Heart right ventricle (tissue), 16 donors: ENCODE measurements around the gene CIP2A. TPM values are rescaled to one million over a fixed set of nuclear protein-coding genes. Genes with fewer than 3 reads are reported as not detected.

Experiments used
- ATAC-seq, 8 donors: fragments of 200-7000 bp; cut with Tn5 transposase; one replicate each; pipeline ENCODE4 v1.9.1; 2020; ENCODE audit warnings: mild to moderate bottlenecking in 8 of 8, moderate library complexity in 8 of 8, moderate number of reproducible peaks in 1 of 8
- DNase-seq, 2 donors: peaks; one replicate each; pipeline ENCODE4 v3.0.0-alpha.2; 2020
- H3K27ac ChIP-seq, 10 donors: fragments of 200-600 bp; sonication (generic) in 2 of 10; one replicate each; pipeline versions ENCODE4 v1.5.0 to v1.8.0; 2020 to 2022; ENCODE audit warnings: mild to moderate bottlenecking in 3 of 10
- H3K27me3 ChIP-seq, 7 donors: fragments of 200-600 bp; one replicate each; pipeline ENCODE4 v1.8.0; 2021 to 2022; ENCODE audit warnings: mild to moderate bottlenecking in 2 of 7
- H3K36me3 ChIP-seq, 9 donors: fragments of 200-600 bp; sonication (generic) in 1 of 9; one replicate each; pipeline versions ENCODE4 v1.5.0 to v1.8.0; 2020 to 2022; ENCODE audit warnings: mild to moderate bottlenecking in 2 of 9
- H3K4me1 ChIP-seq, 9 donors: fragments of 200-600 bp; sonication (generic) in 1 of 9; one replicate each; pipeline versions ENCODE4 v1.5.0 to v1.8.0; 2020 to 2022; ENCODE audit warnings: mild to moderate bottlenecking in 4 of 9
- H3K4me3 ChIP-seq, 10 donors: fragments of 200-600 bp; sonication (generic) in 2 of 10; one replicate each; pipeline versions ENCODE4 v1.5.0 to v1.8.0; 2020 to 2022; ENCODE audit warnings: mild to moderate bottlenecking in 7 of 10, moderate library complexity in 2 of 10
- H3K9me3 ChIP-seq, 11 donors: fragments of 200-600 bp in 10 of 11; sonication (generic) in 2 of 11; one replicate each; pipeline versions ENCODE4 v1.5.0 to v1.8.0; 2013 to 2022; ENCODE audit warnings: mild to moderate bottlenecking in 2 of 11, control low read depth in 1 of 11, moderate library complexity in 1 of 11
- CTCF ChIP-seq, 9 donors: fragments of 200-600 bp; sonication (generic) in 2 of 9; IDR thresholded peaks; one replicate each; pipeline versions ENCODE4 v1.5.0 to v1.8.0; 2021 to 2022; ENCODE audit warnings: antibody characterized with exemption in 9 of 9, mild to moderate bottlenecking in 5 of 9, moderate library complexity in 1 of 9
- WGBS, 2 donors: extraction: QIAGEN DNeasy Blood & Tissue Kit; methylation state at CpG; one replicate each; pipeline ENCODE4 v1.1.7; 2013; ENCODE audit warnings: inconsistent platforms in 1 of 2; 5-methylcytosine and 5-hydroxymethylcytosine counted together
- intact Hi-C, 10 donors: fragments of 100-400 bp; cut with DNase I; formaldehyde crosslinking; loops; one replicate each; pipeline versions ENCODE4 v1.11.1 to v1.14.2; 2022
- polyA plus RNA-seq, 2 donors: library from polyadenylated mRNA; stranded (reverse); fragments of 200-250 nt; gene quantifications; one replicate each; pipeline ENCODE4 v1.2.3, GENCODE V29; 2013
- total RNA-seq, 10 donors: library from RNA; stranded (reverse); fragmentation: NEBNext Ultra II Directional in 3 of 10; extraction: Animal tissue kit (Norgen Biotek cat#: 25700) in 3 of 10; gene quantifications; one replicate each; pipeline versions ENCODE4 v1.2.1 to v1.2.4, GENCODE V29; 2021 to 2023
- donor health status: Arrhythmogenic right ventricular cardiomyopathy.
- donor health status: ischemic (EF 13 %, LVEDD 7.1; RV severe dilation, severe dysfunction).
- donor health status: healthy with polysubstance abuse.
- donor health status: DM: no; HTN: yes; CAD: no.
- donor health status: DM: no; HTN: no; CAD: no.
- donor health status: ischemic (EF 25% LVEDD 6.9; RV normal size, moderate dysfunction).
- donor health status: ischemic (EF 25% LVEDD 5.7; RV mildly dilated, moderate dysfunction).
- donor health status: healthy.
- donor health status: DM: yes; HTN: yes; CAD: no.
- donor health status: Ischemic cardiomyopathy.
- donor health status: ischemic (EF 35%, LVEDD 5.7; RV mildly dilated, moderate dysfunction).
- donor health status: nonischemic (EF 11% LVEDD 7.7; RV severe dilation, severe dysfunction).
- donor health status: DM: yes; HTN: yes; CAD: no.
- donor health status: PGD.
- donor health status: ischemic (EF 29% LVEDD 5.4; RV normal size, mild dysfunction).
- donor health status: nonischemic (EF 23%, LVEDD 6.1; RV moderate dilation, normal function).

CIP2A gene
- total and polyA plus RNA-seq, 12 donors: 0.59 to 3.3 (median 1.7) TPM

- no peak for ATAC-seq
- peak overlapping the region in 2 of 10 donors; percentile 39 to 46 for H3K27ac ChIP-seq
- intact Hi-C loops: no loop called here
- no peaks in the 10 kb centered on the region for H3K36me3 ChIP-seq
- H3K4me3 ChIP-seq: no peak overlapping the region
- TF ChIP-seq CTCF (IDR thresholded peaks at IDR 0.05): no peak
- H3K27me3 ChIP-seq: no peaks in the 10 kb centered on the region
- no peak for DNase-seq
- no peaks in the 10 kb centered on the region for H3K9me3 ChIP-seq
- 77 to 88% methylated on average over 2 of the region's 2 CpGs for WGBS, 2 donors
- peaks cover 0 to 53% (median 23%) of the 10 kb centered on the region in 9 donors for H3K4me1 ChIP-seq
These were observed 64.0 kb downstream of the CIP2A start for GRCh38 chr3:108525256-108525655.

- Histone ChIP-seq H3K27me3 (no peaks in the 10 kb centered on the region), H3K4me3 (no peak overlapping the region), H3K27ac (peak overlapping the region in 4 of 10 donors; percentile 13 to 46 (median 32)), H3K9me3 (no peaks in the 10 kb centered on the region), H3K4me1 (peaks cover 0 to 49% (median 21%) of the 10 kb centered on the region in 9 donors), H3K36me3 (no peaks in the 10 kb centered on the region)
- no peak for TF ChIP-seq CTCF (IDR thresholded peaks at IDR 0.05)
- ATAC-seq (peak in 3 of 8 donors; percentile 31 to 48 (median 40)), DNase-seq (no peak)
- intact Hi-C loops: no loop called here
- WGBS, 2 donors: 10% methylated on average over 2 of the region's 2 CpGs
These were observed 64.7 kb downstream of the CIP2A start for GRCh38 chr3:108524537-108524936.

GRCh38 chr3:108518895-108519294 is 70.3 kb downstream of the CIP2A start:
- Histone ChIP-seq H3K9me3 (no peaks in the 10 kb centered on the region), H3K4me3 (no peak overlapping the region), H3K27me3 (no peaks in the 10 kb centered on the region), H3K4me1 (peaks cover 0 to 2% (median 0%) of the 10 kb centered on the region in 9 donors), H3K27ac (no peak overlapping the region), H3K36me3 (no peaks in the 10 kb centered on the region)
- WGBS, 2 donors: 57 to 65% methylated on average over 1 of the region's 1 CpG
- TF ChIP-seq CTCF (IDR thresholded peaks at IDR 0.05): no peak
- intact Hi-C loops: no loop called here
- ATAC-seq (no peak), DNase-seq (no peak)

- no peak for TF ChIP-seq CTCF (IDR thresholded peaks at IDR 0.05)
- H3K4me1 ChIP-seq: no peaks in the 10 kb centered on the region
- ATAC-seq (no peak), DNase-seq (no peak)
- H3K9me3 ChIP-seq: no peaks in the 10 kb centered on the region
- intact Hi-C loops: no loop called here
- H3K4me3 ChIP-seq: no peak overlapping the region
- 90 to 95% methylated on average over 2 of the region's 2 CpGs for WGBS, 2 donors
- no peaks in the 10 kb centered on the region for H3K27me3 ChIP-seq
- H3K36me3 ChIP-seq: no peaks in the 10 kb centered on the region
- H3K27ac ChIP-seq: no peak overlapping the region
These were observed 72.4 kb downstream of the CIP2A start for GRCh38 chr3:108516881-108517280.
